GM18499 (cell line): ENCODE measurements around the gene MEF2B.
A peak's percentile ranks its signal among the peaks of the same experiment; 100 is the strongest.

Experiments
- ATAC-seq: cut with Tn5 transposase; IDR thresholded peaks from one replicate; pipeline ENCODE4 v1.9.1; 2021; ENCODE audit warnings: moderate number of reproducible peaks; ENCODE audit not compliant: insufficient read depth, unreplicated experiment

Gene MEF2B

GRCh38 chr19:19170053-19170872 is at the start of gene MEF2B:
MEF2B (minus strand) TSS chr19:19170263; CDS start chr19:19150735, 19,528 bp downstream.
- ATAC-seq = no peak

GRCh38 chr19:19218911-19219310 is 48.8 kb upstream of the MEF2B start:
- ATAC-seq = no peak

- ATAC-seq = no peak
These were observed 47.0 kb upstream of the MEF2B start for GRCh38 chr19:19217099-19217498.

GRCh38 chr19:19215792-19216191 is 45.7 kb upstream of the MEF2B start:
- no peak for ATAC-seq

- no peak for ATAC-seq
These were observed 44.8 kb upstream of the MEF2B start for GRCh38 chr19:19214892-19215291.

- no peak for ATAC-seq
These were observed 44.1 kb upstream of the MEF2B start for GRCh38 chr19:19214159-19214490.

GRCh38 chr19:19213426-19214158 is 43.5 kb upstream of the MEF2B start:
- ATAC-seq = no peak

GRCh38 chr19:19212916-19213315 is 42.9 kb upstream of the MEF2B start:
- ATAC-seq = no peak

- no peak for ATAC-seq
These were observed 41.7 kb upstream of the MEF2B start, which contains the start of gene NCAN for GRCh38 chr19:19211499-19212420. NCAN (plus strand) TSS chr19:19211958; CDS start chr19:19216954, 4,996 bp downstream.

GRCh38 chr19:19209372-19209771 is 39.3 kb upstream of the MEF2B start:
- ATAC-seq = no peak

- ATAC-seq = no peak
These were observed 37.8 kb upstream of the MEF2B start for GRCh38 chr19:19207637-19208572.

GRCh38 chr19:19206938-19207337 is 36.9 kb upstream of the MEF2B start:
- no peak for ATAC-seq

GRCh38 chr19:19205416-19206410 is 35.6 kb upstream of the MEF2B start:
- no peak for ATAC-seq

GRCh38 chr19:19204181-19204580 is 34.1 kb upstream of the MEF2B start:
- no peak for ATAC-seq

GRCh38 chr19:19203012-19203856 is 33.2 kb upstream of the MEF2B start, which contains the start of gene NR2C2AP:
NR2C2AP (minus strand) TSS chr19:19203414; CDS start chr19:19203060, 354 bp downstream.
- peak; percentile 47 for ATAC-seq

GRCh38 chr19:19202707-19203011 is 32.6 kb upstream of the MEF2B start:
- ATAC-seq = no peak
